GM23338 (cell line): ENCODE measurements around the gene SF3B4. TPM values are rescaled to one million over a fixed set of nuclear protein-coding genes. Genes with fewer than 3 reads are reported as not detected.

ENCODE experiments used
- ATAC-seq: fragments of 200-7000 bp; cut with Tn5 transposase; 3 replicates; pipeline ENCODE4 v1.9.1; 2020
- DNase-seq: peaks from one replicate; pipeline ENCODE4 v3.0.0-alpha.2; 2015; ENCODE audit warnings: low spot score
- H2AFZ ChIP-seq: fragments of 200-600 bp; sonication (generic); 2 replicates; pipeline ENCODE4 v1.8.0; 2016; ENCODE audit warnings: antibody characterized with exemption, mild to moderate bottlenecking, moderate library complexity
- H3F3A ChIP-seq: fragments of 200-600 bp; sonication (generic); replicated peaks from 2 replicates; pipeline ENCODE4 v1.8.0; 2017; ENCODE audit warnings: antibody characterized with exemption, mixed run types, low read depth
- H3K27ac ChIP-seq: fragments of 200-600 bp; sonication (generic); 2 replicates; pipeline ENCODE4 v1.6.1; 2016; ENCODE audit warnings: low read depth
- H3K27me3 ChIP-seq: fragments of 200-600 bp; sonication (generic); 2 replicates; pipeline ENCODE4 v1.8.0; 2016; ENCODE audit warnings: mild to moderate bottlenecking, mixed run types, moderate library complexity; ENCODE audit not compliant: insufficient read depth
- H3K36me3 ChIP-seq: fragments of 200-600 bp; sonication (generic); 2 replicates; pipeline ENCODE4 v1.8.0; 2016; ENCODE audit warnings: mild to moderate bottlenecking; ENCODE audit not compliant: insufficient read depth
- H3K4me1 ChIP-seq: fragments of 200-600 bp; sonication (generic); 2 replicates; pipeline ENCODE4 v1.8.0; 2016; ENCODE audit warnings: mild to moderate bottlenecking, moderate library complexity; ENCODE audit not compliant: insufficient read depth
- H3K4me2 ChIP-seq: fragments of 200-600 bp; sonication (generic); 2 replicates; pipeline ENCODE4 v1.7.1; 2017; ENCODE audit warnings: mixed run types
- H3K4me3 ChIP-seq: fragments of 200-600 bp; sonication (generic); 2 replicates; pipeline ENCODE4 v1.6.1; 2016; ENCODE audit warnings: mixed run types
- H3K79me2 ChIP-seq: fragments of 200-600 bp; sonication (generic); replicated peaks from 2 replicates; pipeline ENCODE4 v1.8.0; 2017; ENCODE audit warnings: mild to moderate bottlenecking; ENCODE audit not compliant: insufficient read depth
- H3K9me2 ChIP-seq: fragments of 200-600 bp; sonication (generic); 2 replicates; pipeline ENCODE4 v1.8.0; 2017; ENCODE audit not compliant: insufficient read depth
- H4K20me1 ChIP-seq: fragments of 200-600 bp; sonication (generic); replicated peaks from 2 replicates; pipeline ENCODE4 v1.8.0; 2017; ENCODE audit warnings: mild to moderate bottlenecking; ENCODE audit not compliant: insufficient read depth
- H3K27ac Mint-ChIP-seq: 2 replicates; pipeline ENCODE4 v1.8.0; 2020; ENCODE audit warnings: inconsistent platforms, mild to moderate bottlenecking, moderate library complexity, mixed read lengths
- H3K27me3 Mint-ChIP-seq: 3 replicates; pipeline ENCODE4 v1.8.0; 2022; ENCODE audit warnings: low read depth, mild to moderate bottlenecking, moderate library complexity, mixed read lengths, inconsistent platforms; ENCODE audit not compliant: insufficient read depth, poor library complexity
- H3K36me3 Mint-ChIP-seq: 3 replicates; pipeline ENCODE4 v1.8.0; 2021; ENCODE audit warnings: low read depth, mild to moderate bottlenecking, inconsistent platforms, moderate library complexity, mixed read lengths
- H3K4me1 Mint-ChIP-seq: 3 replicates; pipeline ENCODE4 v1.8.0; 2020; ENCODE audit warnings: mild to moderate bottlenecking, inconsistent platforms, mixed read lengths
- H3K4me3 Mint-ChIP-seq: 3 replicates; pipeline ENCODE4 v1.8.0; 2021; ENCODE audit warnings: moderate library complexity, mild to moderate bottlenecking, inconsistent platforms, mixed read lengths
- H3K9me3 Mint-ChIP-seq: 3 replicates; pipeline ENCODE4 v1.8.0; 2020; ENCODE audit warnings: moderate library complexity, mild to moderate bottlenecking, inconsistent platforms, mixed read lengths
- CREB1 ChIP-seq: fragments of 250-450 bp; sonication (Bioruptor Pico); IDR thresholded peaks from 2 replicates; pipeline ENCODE4 v1.5.0; 2020; ENCODE audit warnings: low read depth, mild to moderate bottlenecking, moderate library complexity
- CTCF ChIP-seq, 2 experiments: fragments of 200-600 bp in 1 of 2; sonication (generic) in 1 of 2; conservative IDR thresholded peaks; 2 replicates each; pipeline versions ENCODE4 v1.5.1 to v1.6.1; 2016 to 2017; ENCODE audit warnings: antibody characterized with exemption in 2 of 2, low read depth in 2 of 2, mild to moderate bottlenecking in 2 of 2, moderate library complexity in 1 of 2
- EZH2phosphoT487 ChIP-seq: fragments of 200-600 bp; sonication (generic); IDR thresholded peaks from one replicate; pipeline ENCODE4 v1.8.1; 2018; ENCODE audit warnings: antibody characterized with exemption; ENCODE audit not compliant: unreplicated experiment
- JUNB ChIP-seq: IDR thresholded peaks from one replicate; pipeline ENCODE4 v1.6.1; 2016; ENCODE audit warnings: antibody characterized with exemption; ENCODE audit not compliant: unreplicated experiment
- REST ChIP-seq: IDR thresholded peaks from one replicate; pipeline ENCODE4 v1.6.1; 2018; ENCODE audit warnings: antibody characterized with exemption; ENCODE audit not compliant: unreplicated experiment
- polyA plus RNA-seq: library from polyadenylated mRNA; unstranded; fragments of >200 nt; fragmentation: Nextera tagmentation; extraction: Ambion mirVana; gene quantifications from 2 replicates; pipeline ENCODE4 v1.2.1, GENCODE V29; 2016
- total RNA-seq: library from RNA; depleted of rRNA; stranded (reverse); fragments of >200 nt; shearing (Covaris generic); gene quantifications from 2 replicates; pipeline ENCODE4 v1.2.3, GENCODE V29; 2014
- TF ChIP-seq, protein P1 (sequence below): fragments of 250-450 bp; sonication (Bioruptor Pico); IDR thresholded peaks from 2 replicates; pipeline ENCODE4 v1.5.0; 2020; ENCODE audit warnings: mild to moderate bottlenecking, moderate library complexity

SF3B4 gene
- total and polyA plus RNA-seq, 2 experiments from 2014 or later, result 48.7 to 84.0 TPM

DNA sequence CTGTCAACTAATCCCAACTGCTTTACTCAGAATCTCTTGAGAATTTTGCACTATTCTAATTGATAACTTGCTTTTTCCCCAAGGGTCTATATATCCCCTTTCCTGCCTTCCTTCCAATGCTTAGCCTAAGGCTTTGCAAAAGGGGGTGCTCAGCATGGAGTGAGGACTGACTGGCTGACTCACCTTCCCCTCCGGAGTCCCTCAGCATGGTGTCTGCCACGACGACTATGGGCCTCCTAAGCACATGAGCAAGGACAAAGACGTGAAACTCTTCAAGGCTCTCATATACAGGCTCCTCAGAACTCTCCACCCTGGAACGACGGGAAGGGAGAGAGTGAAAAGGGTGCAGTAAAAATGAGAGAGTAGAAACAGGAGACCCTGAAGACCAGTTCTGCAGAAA, 22.3 kb upstream of the SF3B4 start:
- no peak overlapping the region for H3K4me3 ChIP-seq

More for the DNA sequence above, 22.3 kb upstream of the SF3B4 start:
- H3F3A ChIP-seq, result no peaks in the 10 kb centered on the region
- peaks cover 49% of the 10 kb centered on the region for H3K36me3 Mint-ChIP-seq
- H3K4me2 ChIP-seq, result no peak overlapping the region
- peaks cover 26% of the 10 kb centered on the region; the same call in 1 of the 2 replicates for H3K36me3 ChIP-seq
- ATAC-seq, result peak; percentile 52
- H3K27me3 Mint-ChIP-seq, result peaks cover 2% of the 10 kb centered on the region
- no peak for DNase-seq
- H3K4me1 Mint-ChIP-seq, result no peaks in the 10 kb centered on the region
- H3K9me2 ChIP-seq, result no peaks in the 10 kb centered on the region; the same call in 1 of the 2 replicates
- H3K4me3 Mint-ChIP-seq, result no peak overlapping the region
- H3K4me1 ChIP-seq, result no peaks in the 10 kb centered on the region
- H3K9me3 Mint-ChIP-seq, result no peaks in the 10 kb centered on the region
- no peaks in the 10 kb centered on the region for H3K27me3 ChIP-seq
- no peak overlapping the region for H3K27ac Mint-ChIP-seq
- no peaks in the 10 kb centered on the region for H3K79me2 ChIP-seq
- H2AFZ ChIP-seq, result no peak overlapping the region
- H4K20me1 ChIP-seq, result no peaks in the 10 kb centered on the region; the same call in 1 of the 2 replicates
- peak overlapping the region; percentile 69; the same call in 1 of the 2 replicates for H3K27ac ChIP-seq
- TF ChIP-seq REST (no peak), CTCF (conservative IDR thresholded peaks at IDR 0.05; ENCODE audit: low read depth in 2 of 2) (no peak), EZH2phosphoT487 (no peak), CREB1 (no peak), JUNB (no peak)
- TF ChIP-seq, protein P1, sequence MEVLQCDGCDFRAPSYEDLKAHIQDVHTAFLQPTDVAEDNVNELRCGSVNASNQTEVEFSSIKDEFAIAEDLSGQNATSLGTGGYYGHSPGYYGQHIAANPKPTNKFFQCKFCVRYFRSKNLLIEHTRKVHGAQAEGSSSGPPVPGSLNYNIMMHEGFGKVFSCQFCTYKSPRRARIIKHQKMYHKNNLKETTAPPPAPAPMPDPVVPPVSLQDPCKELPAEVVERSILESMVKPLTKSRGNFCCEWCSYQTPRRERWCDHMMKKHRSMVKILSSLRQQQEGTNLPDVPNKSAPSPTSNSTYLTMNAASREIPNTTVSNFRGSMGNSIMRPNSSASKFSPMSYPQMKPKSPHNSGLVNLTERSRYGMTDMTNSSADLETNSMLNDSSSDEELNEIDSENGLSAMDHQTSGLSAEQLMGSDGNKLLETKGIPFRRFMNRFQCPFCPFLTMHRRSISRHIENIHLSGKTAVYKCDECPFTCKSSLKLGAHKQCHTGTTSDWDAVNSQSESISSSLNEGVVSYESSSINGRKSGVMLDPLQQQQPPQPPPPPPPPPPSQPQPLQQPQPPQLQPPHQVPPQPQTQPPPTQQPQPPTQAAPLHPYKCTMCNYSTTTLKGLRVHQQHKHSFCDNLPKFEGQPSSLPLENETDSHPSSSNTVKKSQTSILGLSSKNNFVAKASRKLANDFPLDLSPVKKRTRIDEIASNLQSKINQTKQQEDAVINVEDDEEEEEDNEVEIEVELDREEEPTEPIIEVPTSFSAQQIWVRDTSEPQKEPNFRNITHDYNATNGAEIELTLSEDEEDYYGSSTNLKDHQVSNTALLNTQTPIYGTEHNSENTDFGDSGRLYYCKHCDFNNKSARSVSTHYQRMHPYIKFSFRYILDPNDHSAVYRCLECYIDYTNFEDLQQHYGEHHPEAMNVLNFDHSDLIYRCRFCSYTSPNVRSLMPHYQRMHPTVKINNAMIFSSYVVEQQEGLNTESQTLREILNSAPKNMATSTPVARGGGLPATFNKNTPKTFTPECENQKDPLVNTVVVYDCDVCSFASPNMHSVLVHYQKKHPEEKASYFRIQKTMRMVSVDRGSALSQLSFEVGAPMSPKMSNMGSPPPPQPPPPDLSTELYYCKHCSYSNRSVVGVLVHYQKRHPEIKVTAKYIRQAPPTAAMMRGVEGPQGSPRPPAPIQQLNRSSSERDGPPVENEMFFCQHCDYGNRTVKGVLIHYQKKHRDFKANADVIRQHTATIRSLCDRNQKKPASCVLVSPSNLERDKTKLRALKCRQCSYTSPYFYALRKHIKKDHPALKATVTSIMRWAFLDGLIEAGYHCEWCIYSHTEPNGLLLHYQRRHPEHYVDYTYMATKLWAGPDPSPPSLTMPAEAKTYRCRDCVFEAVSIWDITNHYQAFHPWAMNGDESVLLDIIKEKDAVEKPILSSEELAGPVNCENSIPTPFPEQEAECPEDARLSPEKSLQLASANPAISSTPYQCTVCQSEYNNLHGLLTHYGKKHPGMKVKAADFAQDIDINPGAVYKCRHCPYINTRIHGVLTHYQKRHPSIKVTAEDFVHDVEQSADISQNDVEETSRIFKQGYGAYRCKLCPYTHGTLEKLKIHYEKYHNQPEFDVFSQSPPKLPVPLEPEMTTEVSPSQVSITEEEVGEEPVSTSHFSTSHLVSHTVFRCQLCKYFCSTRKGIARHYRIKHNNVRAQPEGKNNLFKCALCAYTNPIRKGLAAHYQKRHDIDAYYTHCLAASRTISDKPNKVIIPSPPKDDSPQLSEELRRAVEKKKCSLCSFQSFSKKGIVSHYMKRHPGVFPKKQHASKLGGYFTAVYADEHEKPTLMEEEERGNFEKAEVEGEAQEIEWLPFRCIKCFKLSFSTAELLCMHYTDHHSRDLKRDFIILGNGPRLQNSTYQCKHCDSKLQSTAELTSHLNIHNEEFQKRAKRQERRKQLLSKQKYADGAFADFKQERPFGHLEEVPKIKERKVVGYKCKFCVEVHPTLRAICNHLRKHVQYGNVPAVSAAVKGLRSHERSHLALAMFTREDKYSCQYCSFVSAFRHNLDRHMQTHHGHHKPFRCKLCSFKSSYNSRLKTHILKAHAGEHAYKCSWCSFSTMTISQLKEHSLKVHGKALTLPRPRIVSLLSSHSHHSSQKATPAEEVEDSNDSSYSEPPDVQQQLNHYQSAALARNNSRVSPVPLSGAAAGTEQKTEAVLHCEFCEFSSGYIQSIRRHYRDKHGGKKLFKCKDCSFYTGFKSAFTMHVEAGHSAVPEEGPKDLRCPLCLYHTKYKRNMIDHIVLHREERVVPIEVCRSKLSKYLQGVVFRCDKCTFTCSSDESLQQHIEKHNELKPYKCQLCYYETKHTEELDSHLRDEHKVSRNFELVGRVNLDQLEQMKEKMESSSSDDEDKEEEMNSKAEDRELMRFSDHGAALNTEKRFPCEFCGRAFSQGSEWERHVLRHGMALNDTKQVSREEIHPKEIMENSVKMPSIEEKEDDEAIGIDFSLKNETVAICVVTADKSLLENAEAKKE (CRISPR knock-in tag), result no peak
